DOHH2 (cell line): ENCODE data around the gene VGLL4.
"Not testable (repeated sequence)": the region's sequence is repeated elsewhere in the genome, so short reads cannot be mapped to it uniquely, and the experiment has no call there.

Experiments used
- H3F3A ChIP-seq: fragments of 200-600 bp; sonication (generic), shearing (Covaris generic); 2 replicates; pipeline ENCODE4 v1.6.0; 2016; ENCODE audit warnings: antibody characterized with exemption, mild to moderate bottlenecking; ENCODE audit not compliant: control insufficient read depth, insufficient read depth
- H3K27ac ChIP-seq: fragments of 200-600 bp; sonication (generic); 2 replicates; pipeline ENCODE4 v1.5.1; 2014; ENCODE audit warnings: low read depth, mild to moderate bottlenecking, low read length, moderate library complexity
- H3K27me3 ChIP-seq: fragments of 200-600 bp; sonication (generic); 2 replicates; pipeline ENCODE4 v1.6.1; 2014; ENCODE audit warnings: mild to moderate bottlenecking, low read length, mixed read lengths; ENCODE audit not compliant: control insufficient read depth
- H3K36me3 ChIP-seq: fragments of 200-600 bp; sonication (generic); 2 replicates; pipeline ENCODE4 v1.6.1; 2014; ENCODE audit warnings: mild to moderate bottlenecking, low read length, moderate library complexity, mixed read lengths; ENCODE audit not compliant: control insufficient read depth
- H3K4me1 ChIP-seq: fragments of 200-600 bp; sonication (generic); 2 replicates; pipeline ENCODE4 v1.6.1; 2014; ENCODE audit warnings: mild to moderate bottlenecking, low read length, mixed read lengths; ENCODE audit not compliant: control insufficient read depth
- H3K4me2 ChIP-seq: fragments of 200-600 bp; sonication (generic); 2 replicates; pipeline ENCODE4 v1.6.0; 2014; ENCODE audit warnings: mild to moderate bottlenecking, low read length, moderate library complexity
- H3K4me3 ChIP-seq: fragments of 200-600 bp; sonication (generic); 2 replicates; pipeline ENCODE4 v1.5.1; 2014; ENCODE audit warnings: mild to moderate bottlenecking, low read length, mixed read lengths
- H3K79me2 ChIP-seq: fragments of 200-600 bp; sonication (generic); 2 replicates; pipeline ENCODE4 v1.6.1; 2014; ENCODE audit warnings: mild to moderate bottlenecking, low read length, mixed read lengths; ENCODE audit not compliant: control insufficient read depth
- H3K9me2 ChIP-seq: fragments of 200-600 bp; sonication (generic); replicated peaks from 2 replicates; pipeline ENCODE4 v1.6.1; 2014; ENCODE audit warnings: mild to moderate bottlenecking, low read length, mixed read lengths; ENCODE audit not compliant: control insufficient read depth
- H3K9me3 ChIP-seq: fragments of 200-600 bp; sonication (generic); 2 replicates; pipeline ENCODE4 v1.6.1; 2014; ENCODE audit warnings: antibody characterized with exemption, low read length, mixed read lengths; ENCODE audit not compliant: control insufficient read depth, insufficient read depth
- H4K20me1 ChIP-seq: fragments of 200-600 bp; sonication (generic); 2 replicates; pipeline ENCODE4 v1.6.0; 2014; ENCODE audit warnings: low read depth, mild to moderate bottlenecking, antibody characterized with exemption, low read length, moderate library complexity; ENCODE audit not compliant: control insufficient read depth, insufficient read depth
- EZH2phosphoT487 ChIP-seq: fragments of 200-600 bp; sonication (generic); IDR thresholded peaks from 2 replicates; pipeline ENCODE4 v1.6.1; 2017; ENCODE audit warnings: borderline replicate concordance, mild to moderate bottlenecking, antibody characterized with exemption, low read length, moderate library complexity, mixed read lengths
- TF ChIP-seq, protein P1 (sequence below): fragments of 200-600 bp; sonication (generic); IDR thresholded peaks from one replicate; pipeline ENCODE4 v1.5.1; 2014; ENCODE audit warnings: antibody characterized with exemption, mild to moderate bottlenecking, low read depth, low read length; ENCODE audit not compliant: poor library complexity, severe bottlenecking

The VGLL4 gene

GRCh38 chr3:11600501-11601282 lies 43.0 kb downstream of the VGLL4 start:
- H3K79me2 ChIP-seq, result peaks cover 90% of the 10 kb centered on the region
- peak overlapping the region; percentile 66 for H3K4me3 ChIP-seq
- peak overlapping the region; percentile 82 for H3K4me2 ChIP-seq
- H3F3A ChIP-seq, result peaks cover 41% of the 10 kb centered on the region
- H3K9me3 ChIP-seq, result peaks cover 12% of the 10 kb centered on the region; the same call in 1 of the 2 replicates
- H4K20me1 ChIP-seq, result no peaks in the 10 kb centered on the region
- H3K27me3 ChIP-seq, result no peaks in the 10 kb centered on the region
- H3K4me1 ChIP-seq, result peaks cover 91% of the 10 kb centered on the region
- peak overlapping the region; percentile 98 for H3K27ac ChIP-seq
- TF ChIP-seq, protein P1, sequence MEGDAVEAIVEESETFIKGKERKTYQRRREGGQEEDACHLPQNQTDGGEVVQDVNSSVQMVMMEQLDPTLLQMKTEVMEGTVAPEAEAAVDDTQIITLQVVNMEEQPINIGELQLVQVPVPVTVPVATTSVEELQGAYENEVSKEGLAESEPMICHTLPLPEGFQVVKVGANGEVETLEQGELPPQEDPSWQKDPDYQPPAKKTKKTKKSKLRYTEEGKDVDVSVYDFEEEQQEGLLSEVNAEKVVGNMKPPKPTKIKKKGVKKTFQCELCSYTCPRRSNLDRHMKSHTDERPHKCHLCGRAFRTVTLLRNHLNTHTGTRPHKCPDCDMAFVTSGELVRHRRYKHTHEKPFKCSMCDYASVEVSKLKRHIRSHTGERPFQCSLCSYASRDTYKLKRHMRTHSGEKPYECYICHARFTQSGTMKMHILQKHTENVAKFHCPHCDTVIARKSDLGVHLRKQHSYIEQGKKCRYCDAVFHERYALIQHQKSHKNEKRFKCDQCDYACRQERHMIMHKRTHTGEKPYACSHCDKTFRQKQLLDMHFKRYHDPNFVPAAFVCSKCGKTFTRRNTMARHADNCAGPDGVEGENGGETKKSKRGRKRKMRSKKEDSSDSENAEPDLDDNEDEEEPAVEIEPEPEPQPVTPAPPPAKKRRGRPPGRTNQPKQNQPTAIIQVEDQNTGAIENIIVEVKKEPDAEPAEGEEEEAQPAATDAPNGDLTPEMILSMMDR, result no peak
- TF ChIP-seq EZH2phosphoT487, result no peak
- H3K36me3 ChIP-seq, result peaks cover 73% of the 10 kb centered on the region
- no peaks in the 10 kb centered on the region for H3K9me2 ChIP-seq

GRCh38 chr3:11596387-11596786 lies 47.3 kb downstream of the VGLL4 start:
- Histone ChIP-seq H3K79me2 (peaks cover 93% of the 10 kb centered on the region), H3K27ac (no peak overlapping the region), H4K20me1 (peaks cover 15% of the 10 kb centered on the region; the same call in 1 of the 2 replicates)

DNA sequence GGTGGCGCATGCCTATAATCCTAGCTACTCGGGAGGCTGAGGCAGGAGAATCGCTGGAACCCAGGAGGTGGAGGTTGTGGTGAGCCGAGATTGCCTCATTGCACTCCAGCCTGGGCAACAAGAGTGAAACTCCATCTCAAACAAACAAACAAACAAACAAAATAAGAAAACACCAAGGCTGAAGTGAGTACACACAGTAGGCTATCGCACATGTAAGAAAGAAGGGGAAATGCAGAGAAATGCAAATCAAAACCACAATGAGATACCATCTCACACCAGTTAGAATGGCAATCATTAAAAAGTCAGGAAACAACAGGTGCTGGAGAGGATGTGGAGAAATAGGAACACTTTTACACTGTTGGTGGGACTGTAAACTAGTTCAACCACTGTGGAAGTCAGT lies 48.7 kb downstream of the VGLL4 start:
- peaks cover 12% of the 10 kb centered on the region; the same call in 1 of the 2 replicates for H3K9me3 ChIP-seq
- not testable (repeated sequence) for H3K27me3 ChIP-seq, H3K4me3 ChIP-seq, H3K9me2 ChIP-seq, H3F3A ChIP-seq, H3K27ac ChIP-seq, H3K4me2 ChIP-seq
- H4K20me1 ChIP-seq, result peaks cover 18% of the 10 kb centered on the region; the same call in 1 of the 2 replicates
- H3K4me1 ChIP-seq, result peaks cover 88% of the 10 kb centered on the region
- H3K36me3 ChIP-seq, result peaks cover 89% of the 10 kb centered on the region
- H3K79me2 ChIP-seq, result peaks cover 93% of the 10 kb centered on the region

More at GRCh38 chr3:11596387-11596786, 47.3 kb downstream of the VGLL4 start:
- no peak overlapping the region for H3K4me3 ChIP-seq
- H3K9me2 ChIP-seq, result no peaks in the 10 kb centered on the region
- H3K9me3 ChIP-seq, result peaks cover 12% of the 10 kb centered on the region; the same call in 1 of the 2 replicates
- peaks cover 7% of the 10 kb centered on the region for H3F3A ChIP-seq
- no peak overlapping the region for H3K4me2 ChIP-seq
- peaks cover 89% of the 10 kb centered on the region for H3K36me3 ChIP-seq
- peaks cover 90% of the 10 kb centered on the region for H3K4me1 ChIP-seq
- no peaks in the 10 kb centered on the region for H3K27me3 ChIP-seq
- no peak for TF ChIP-seq EZH2phosphoT487
- TF ChIP-seq, protein P1, result no peak

DNA sequence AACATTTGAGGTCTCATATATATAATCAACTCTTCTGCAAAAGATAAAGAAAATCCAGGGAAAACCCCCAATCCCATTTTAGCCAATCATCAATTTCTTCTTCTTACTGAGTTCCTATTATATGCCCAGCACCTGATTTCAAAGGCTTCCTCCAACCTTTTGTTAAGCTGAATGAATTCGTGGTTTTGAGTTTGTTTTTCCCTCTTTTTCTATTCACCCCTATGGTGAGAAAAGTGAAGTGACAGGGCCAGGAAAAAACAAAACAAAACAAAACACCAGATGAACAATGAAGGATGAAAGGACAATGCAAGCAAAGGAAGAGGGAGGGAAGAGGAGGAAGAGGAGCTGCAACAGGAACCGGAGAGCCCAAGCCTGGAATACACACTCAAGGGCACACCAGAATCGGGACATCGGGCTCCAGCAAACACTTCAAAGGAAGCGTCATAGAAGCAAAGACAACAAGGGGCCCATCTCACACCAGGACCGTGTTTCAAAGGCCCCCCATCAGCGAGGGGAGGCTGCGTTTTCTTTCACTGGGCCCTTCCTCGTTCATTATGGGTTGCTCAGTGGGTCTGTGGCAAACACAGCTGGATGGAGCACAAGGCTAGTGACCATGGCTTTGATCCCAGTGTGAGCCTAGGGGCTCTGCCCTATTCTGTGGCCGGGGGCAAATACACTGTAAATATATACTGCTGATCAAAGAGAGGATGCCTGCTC lies 50.2 kb downstream of the VGLL4 start:
- Histone ChIP-seq H3K4me3 (no peak overlapping the region), H3F3A (0 out of 2 replicates have a peak, but pooled peaks cover 2% of the 10 kb centered on the region), H3K4me2 (no peak overlapping the region), H3K27me3 (no peaks in the 10 kb centered on the region), H3K36me3 (peaks cover 90% of the 10 kb centered on the region), H4K20me1 (peaks cover 32% of the 10 kb centered on the region), H3K9me2 (no peaks in the 10 kb centered on the region), H3K4me1 (peaks cover 88% of the 10 kb centered on the region), H3K27ac (no peak overlapping the region), H3K9me3 (peaks cover 12% of the 10 kb centered on the region; the same call in 1 of the 2 replicates), H3K79me2 (peaks cover 94% of the 10 kb centered on the region)
- no peak for TF ChIP-seq EZH2phosphoT487
- TF ChIP-seq, protein P1, result no peak
